OCI-LY7 (cell line): ENCODE data around the gene MGRN1. TPM values are rescaled to one million over a fixed set of nuclear protein-coding genes. Genes with fewer than 3 reads are reported as not detected.

Experiments
- BruUV-seq: library from RNA; stranded (reverse); fragments of 400-500 nt; replicated peaks from 2 replicates; lab custom pipeline; 2021; lab: Mats Ljungman, UMichigan
- CTCF ChIA-PET: fragments of 300-600 bp; sonication (Branson Sonifier 250); formaldehyde crosslinking; loops from one replicate; lab custom pipeline; 2022; ENCODE audit warnings: antibody characterized with exemption; ENCODE audit not compliant: unreplicated experiment; lab: Charles Lee
- POLR2A ChIA-PET: fragments of 300-600 bp; sonication (Branson Sonifier 250); formaldehyde crosslinking; loops from one replicate; lab custom pipeline; 2022; ENCODE audit warnings: antibody characterized with exemption; lab: Charles Lee
- DNase-seq: peaks from one replicate; pipeline ENCODE4 v3.0.0-alpha.2; 2015; ENCODE audit warnings: low spot score
- H2AFZ ChIP-seq: fragments of 200-600 bp; sonication (generic), shearing (Covaris generic); 2 replicates; pipeline ENCODE4 v1.6.1; 2014; ENCODE audit warnings: mild to moderate bottlenecking, antibody characterized with exemption, low read length, moderate library complexity
- H3K27ac ChIP-seq: fragments of 200-600 bp; sonication (generic); 2 replicates; pipeline ENCODE4 v1.5.1; 2014; ENCODE audit warnings: mixed run types, low read depth, mild to moderate bottlenecking, moderate library complexity, low read length, inconsistent platforms; ENCODE audit not compliant: poor library complexity, severe bottlenecking
- H3K36me3 ChIP-seq: fragments of 200-600 bp; sonication (generic); 2 replicates; pipeline ENCODE4 v1.6.1; 2014; ENCODE audit warnings: mild to moderate bottlenecking, antibody characterized with exemption, low read length, moderate library complexity, mixed read lengths; ENCODE audit not compliant: insufficient read depth
- H3K4me1 ChIP-seq: fragments of 200-600 bp; sonication (generic); 2 replicates; pipeline ENCODE4 v1.5.1; 2014; ENCODE audit warnings: mild to moderate bottlenecking, low read length; ENCODE audit not compliant: insufficient read depth, poor library complexity, severe bottlenecking
- H3K4me2 ChIP-seq: fragments of 200-600 bp; sonication (generic); 2 replicates; pipeline ENCODE4 v1.6.1; 2014; ENCODE audit warnings: mild to moderate bottlenecking, low read length
- H3K4me3 ChIP-seq: fragments of 200-600 bp; sonication (generic); 2 replicates; pipeline ENCODE4 v1.5.1; 2014; ENCODE audit warnings: mild to moderate bottlenecking, low read depth, low read length; ENCODE audit not compliant: poor library complexity, severe bottlenecking
- H3K79me2 ChIP-seq: fragments of 200-600 bp; sonication (generic); 2 replicates; pipeline ENCODE4 v1.6.1; 2016; ENCODE audit warnings: low read depth, mild to moderate bottlenecking, low read length, moderate library complexity, mixed read lengths; ENCODE audit not compliant: insufficient read depth
- H3K9me2 ChIP-seq: fragments of 200-600 bp; sonication (generic); 2 replicates; pipeline ENCODE4 v1.6.1; 2016; ENCODE audit warnings: mild to moderate bottlenecking, low read length, mixed read lengths; ENCODE audit not compliant: insufficient read depth
- H3K9me3 ChIP-seq: fragments of 200-600 bp; sonication (generic); 2 replicates; pipeline ENCODE4 v1.6.1; 2014; ENCODE audit warnings: mild to moderate bottlenecking, mixed run types, low read length, mixed read lengths
- H4K20me1 ChIP-seq: fragments of 200-600 bp; sonication (generic); 2 replicates; pipeline ENCODE4 v1.6.1; 2014; ENCODE audit warnings: mild to moderate bottlenecking, antibody characterized with exemption, low read length, moderate library complexity, mixed read lengths; ENCODE audit not compliant: insufficient read depth
- EZH2phosphoT487 ChIP-seq: fragments of 200-600 bp; sonication (generic); IDR thresholded peaks from 2 replicates; pipeline ENCODE4 v1.6.1; 2018; ENCODE audit warnings: low read depth, borderline replicate concordance, mild to moderate bottlenecking, mixed run types, antibody characterized with exemption, low read length, moderate library complexity, mixed read lengths
- intact Hi-C: fragments of 100-400 bp; cut with micrococcal nuclease; formaldehyde crosslinking; loops from one replicate; pipeline ENCODE4 v1.10.0; 2022; ENCODE audit not compliant: unreplicated experiment
- total RNA-seq, 2 experiments: library from RNA; depleted of rRNA in 1 of 2; stranded (reverse); fragments of >200 nt in 1 of 2; shearing (Covaris generic) in 1 of 2; gene quantifications; 2 replicates each; pipeline ENCODE4 v1.2.3, GENCODE V29; 2014 to 2022
- TF ChIP-seq, protein P1 (sequence below): fragments of 200-600 bp; sonication (generic); conservative IDR thresholded peaks from 2 replicates; pipeline ENCODE4 v1.5.1; 2014; ENCODE audit warnings: mild to moderate bottlenecking, antibody characterized with exemption, low read length, moderate library complexity, mixed read lengths

The MGRN1 gene
- total RNA-seq, 2 experiments from 2014 or later, result 14.1 to 43.1 TPM

DNA sequence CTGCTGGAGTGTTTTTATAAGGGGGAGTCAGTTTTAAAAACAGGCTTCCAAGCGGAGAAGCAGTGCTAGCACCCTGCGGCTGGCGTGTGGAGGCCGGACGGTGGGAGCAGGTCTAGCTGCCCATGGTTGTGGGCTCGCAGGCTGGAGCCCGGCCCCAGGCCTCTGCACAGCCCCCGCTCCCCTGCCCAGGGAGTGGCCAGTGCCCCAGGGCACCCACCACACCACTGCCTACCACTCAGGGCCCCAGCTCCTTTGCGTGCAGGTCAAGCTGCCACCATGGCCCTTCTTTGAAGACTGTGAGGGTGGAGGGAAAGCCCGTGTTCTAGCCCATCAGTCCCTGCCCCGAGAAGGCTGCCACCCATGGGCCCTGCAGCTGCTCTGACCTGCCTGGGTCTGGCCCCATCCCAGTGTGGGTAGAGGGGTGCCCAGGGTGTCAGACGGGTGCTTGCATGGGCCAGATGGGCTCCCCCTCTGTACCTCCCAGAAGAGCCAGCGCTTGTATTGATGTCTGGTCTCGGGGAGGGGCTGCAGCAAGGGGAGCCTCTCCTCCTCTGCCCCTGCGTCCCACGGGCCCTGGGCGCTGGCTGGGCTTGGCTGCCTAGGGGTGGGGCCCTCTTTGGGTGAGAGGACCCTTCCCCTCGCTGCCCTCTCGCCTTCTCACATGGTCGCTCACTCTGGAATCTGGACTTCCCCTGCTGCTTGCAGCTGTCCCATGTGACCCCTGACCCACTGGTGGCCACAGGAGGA lies 67.2 kb downstream of the MGRN1 start:
- no peak overlapping the region for H3K4me2 ChIP-seq
- 0 out of 2 replicates have a peak, but pooled peaks cover 4% of the 10 kb centered on the region for H4K20me1 ChIP-seq
- H3K27ac ChIP-seq, result no peak overlapping the region
- no peaks in the 10 kb centered on the region for H3K79me2 ChIP-seq
- H3K9me3 ChIP-seq, result no peaks in the 10 kb centered on the region
- H3K4me3 ChIP-seq, result no peak overlapping the region
- intact Hi-C loops, result loop anchor here (2.0 kb wide), 1 partner anchor 43 kb away; the partner anchor contains the start of genes ANKS3 and DNAAF8
- no peak overlapping the region for H2AFZ ChIP-seq
- no peak for DNase-seq
- TF ChIP-seq, protein P1, sequence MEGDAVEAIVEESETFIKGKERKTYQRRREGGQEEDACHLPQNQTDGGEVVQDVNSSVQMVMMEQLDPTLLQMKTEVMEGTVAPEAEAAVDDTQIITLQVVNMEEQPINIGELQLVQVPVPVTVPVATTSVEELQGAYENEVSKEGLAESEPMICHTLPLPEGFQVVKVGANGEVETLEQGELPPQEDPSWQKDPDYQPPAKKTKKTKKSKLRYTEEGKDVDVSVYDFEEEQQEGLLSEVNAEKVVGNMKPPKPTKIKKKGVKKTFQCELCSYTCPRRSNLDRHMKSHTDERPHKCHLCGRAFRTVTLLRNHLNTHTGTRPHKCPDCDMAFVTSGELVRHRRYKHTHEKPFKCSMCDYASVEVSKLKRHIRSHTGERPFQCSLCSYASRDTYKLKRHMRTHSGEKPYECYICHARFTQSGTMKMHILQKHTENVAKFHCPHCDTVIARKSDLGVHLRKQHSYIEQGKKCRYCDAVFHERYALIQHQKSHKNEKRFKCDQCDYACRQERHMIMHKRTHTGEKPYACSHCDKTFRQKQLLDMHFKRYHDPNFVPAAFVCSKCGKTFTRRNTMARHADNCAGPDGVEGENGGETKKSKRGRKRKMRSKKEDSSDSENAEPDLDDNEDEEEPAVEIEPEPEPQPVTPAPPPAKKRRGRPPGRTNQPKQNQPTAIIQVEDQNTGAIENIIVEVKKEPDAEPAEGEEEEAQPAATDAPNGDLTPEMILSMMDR, result no peak
- no peak for TF ChIP-seq EZH2phosphoT487
- H3K9me2 ChIP-seq, result no peaks in the 10 kb centered on the region
- ChIA-PET POLR2A (no interaction called here), CTCF (no interaction called here)
- H3K36me3 ChIP-seq, result peaks cover 15% of the 10 kb centered on the region; the same call in 1 of the 2 replicates
- no TSS peak for BruUV-seq
- H3K4me1 ChIP-seq, result peaks cover 12% of the 10 kb centered on the region

DNA sequence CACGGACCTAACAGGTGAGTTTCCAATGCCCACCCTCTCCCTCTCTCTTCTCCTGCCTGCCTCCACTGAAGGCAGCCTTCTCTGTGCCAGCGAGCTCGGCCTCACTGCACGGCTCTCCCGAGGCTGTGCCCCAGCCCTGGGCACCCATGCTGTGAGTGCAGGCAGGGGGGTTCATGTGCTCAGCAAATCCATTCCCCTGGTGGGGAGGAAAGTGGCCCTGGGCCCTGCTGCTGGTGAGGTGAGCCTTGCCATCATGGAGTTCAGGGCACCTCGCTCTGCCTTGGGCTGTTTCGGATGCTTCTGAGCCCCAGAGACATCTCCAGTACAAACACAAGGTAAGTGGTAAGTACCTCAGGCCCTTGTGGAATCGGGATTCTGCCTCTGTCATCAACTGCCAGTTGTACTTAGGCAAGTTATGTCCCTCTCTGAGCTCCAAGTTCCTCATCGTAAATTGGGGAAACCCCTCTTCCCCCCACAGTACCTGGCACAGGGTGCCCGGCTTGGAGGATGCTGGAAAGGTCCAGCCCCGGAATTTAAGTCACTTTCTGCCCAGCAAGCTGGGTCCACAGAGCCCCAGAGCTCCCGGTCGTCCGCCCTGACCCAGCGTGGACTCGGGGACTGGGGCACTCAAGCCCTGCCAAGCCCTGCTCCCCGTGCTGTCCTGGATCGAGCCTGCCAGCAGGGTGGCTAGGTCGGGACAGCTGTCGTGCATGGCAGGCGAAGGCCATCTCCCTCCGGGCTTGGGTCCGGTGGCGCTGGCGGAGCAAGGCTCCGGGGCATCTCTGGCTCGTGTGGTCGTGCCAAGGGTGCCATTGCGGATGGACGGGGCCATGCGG lies 68.1 kb downstream of the MGRN1 start:
- peak; percentile 16 for DNase-seq
- Histone ChIP-seq H3K9me2 (no peaks in the 10 kb centered on the region), H3K27ac (no peak overlapping the region), H3K4me1 (peaks cover 12% of the 10 kb centered on the region), H3K4me2 (peak overlapping the region; percentile 93), H3K4me3 (peak overlapping the region; percentile 90), H3K79me2 (no peaks in the 10 kb centered on the region), H3K36me3 (peaks cover 21% of the 10 kb centered on the region; the same call in 1 of the 2 replicates), H4K20me1 (0 out of 2 replicates have a peak, but pooled peaks cover 4% of the 10 kb centered on the region), H2AFZ (peak overlapping the region; percentile 43), H3K9me3 (no peaks in the 10 kb centered on the region)
- no peak for TF ChIP-seq EZH2phosphoT487
- TF ChIP-seq, protein P1, result no peak
- CTCF ChIA-PET, result no interaction called here
- intact Hi-C loops, result loop anchor here (2.0 kb wide), 1 partner anchor 42 kb away; the partner anchor contains the start of genes ANKS3 and DNAAF8
- POLR2A ChIA-PET, result no interaction called here
- no TSS peak for BruUV-seq
